Liver (tissue), 9 donors: Measurements from ENCODE around the gene HJV. TPM values are rescaled to one million over a fixed set of nuclear protein-coding genes. Genes with fewer than 3 reads are reported as not detected.

Source experiments
- DNase-seq: peaks from one replicate; pipeline ENCODE4 v3.0.0-alpha.2; 2017; ENCODE audit warnings: low spot score
- H3K27ac ChIP-seq, 2 donors: one replicate each; pipeline ENCODE4 v1.7.0; 2013; ENCODE audit warnings: inconsistent platforms in 2 of 2, low read length in 2 of 2, control low read depth in 1 of 2, low read depth in 1 of 2, mild to moderate bottlenecking in 1 of 2
- H3K27me3 ChIP-seq, 4 donors: one replicate each; pipeline versions ENCODE4 v1.6.1 to v1.7.0; 2013; ENCODE audit warnings: low read length in 3 of 4, inconsistent platforms in 1 of 4, mild to moderate bottlenecking in 1 of 4, moderate library complexity in 1 of 4; ENCODE audit not compliant: control insufficient read depth in 4 of 4, insufficient read depth in 4 of 4
- H3K36me3 ChIP-seq, 4 donors: one replicate each; pipeline versions ENCODE4 v1.6.1 to v1.7.0; 2013; ENCODE audit warnings: low read length in 3 of 4, mild to moderate bottlenecking in 3 of 4, low read depth in 1 of 4, moderate library complexity in 1 of 4; ENCODE audit not compliant: control insufficient read depth in 4 of 4, insufficient read depth in 3 of 4
- H3K4me1 ChIP-seq, 4 donors: one replicate each; pipeline versions ENCODE4 v1.6.1 to v1.7.0; 2013; ENCODE audit warnings: low read length in 3 of 4, mild to moderate bottlenecking in 3 of 4, moderate library complexity in 1 of 4; ENCODE audit not compliant: control insufficient read depth in 4 of 4, insufficient read depth in 4 of 4
- H3K4me3 ChIP-seq, 3 donors: one replicate each; pipeline versions ENCODE4 v1.6.1 to v1.7.0; 2013; ENCODE audit warnings: low read length in 3 of 3, control low read depth in 1 of 3, low read depth in 1 of 3, mild to moderate bottlenecking in 1 of 3
- H3K9ac ChIP-seq, 2 donors: one replicate each; pipeline ENCODE4 v1.7.0; 2013; ENCODE audit warnings: low read length in 2 of 2, mild to moderate bottlenecking in 2 of 2, moderate library complexity in 2 of 2, control low read depth in 1 of 2, low read depth in 1 of 2
- H3K9me3 ChIP-seq, 4 donors: one replicate each; pipeline versions ENCODE4 v1.6.1 to v1.7.0; 2013; ENCODE audit warnings: low read length in 3 of 4; ENCODE audit not compliant: control insufficient read depth in 4 of 4
- CTCF ChIP-seq: fragments of 150-350 bp; IDR thresholded peaks from 2 replicates; pipeline ENCODE4 v1.5.1; 2017; ENCODE audit warnings: improper control_type of control experiment, low read depth, low read length; ENCODE audit not compliant: missing input control
- EGR1 ChIP-seq, 2 donors: IDR thresholded peaks; 2 replicates each; pipeline ENCODE4 v1.6.1; 2016 to 2018; ENCODE audit warnings: antibody characterized with exemption in 2 of 2, low read depth in 2 of 2
- FOXA1 ChIP-seq: IDR thresholded peaks from 2 replicates; pipeline ENCODE4 v1.6.1; 2016; ENCODE audit warnings: antibody characterized with exemption
- FOXA2 ChIP-seq: IDR thresholded peaks from 2 replicates; pipeline ENCODE4 v1.6.1; 2016; ENCODE audit warnings: antibody characterized with exemption
- GABPA ChIP-seq, 2 donors: IDR thresholded peaks in 1 of 2; conservative IDR thresholded peaks in 1 of 2; 2 replicates each; pipeline ENCODE4 v1.6.1; 2016; ENCODE audit warnings: antibody characterized with exemption in 2 of 2, mild to moderate bottlenecking in 1 of 2, moderate library complexity in 1 of 2
- HNF4A ChIP-seq, 2 donors: conservative IDR thresholded peaks; 2 replicates each; pipeline ENCODE4 v1.6.1; 2016; ENCODE audit warnings: antibody characterized with exemption in 2 of 2, mild to moderate bottlenecking in 2 of 2
- HNF4G ChIP-seq: IDR thresholded peaks from 2 replicates; pipeline ENCODE4 v1.6.1; 2016; ENCODE audit warnings: antibody characterized with exemption
- JUND ChIP-seq, 2 donors: IDR thresholded peaks; 2 replicates each; pipeline ENCODE4 v1.6.1; 2016; ENCODE audit warnings: antibody characterized with exemption in 2 of 2
- NR2F2 ChIP-seq: IDR thresholded peaks from 2 replicates; pipeline ENCODE4 v1.6.1; 2016; ENCODE audit warnings: antibody characterized with exemption
- RXRA ChIP-seq, 2 donors: IDR thresholded peaks; 2 replicates each; pipeline ENCODE4 v1.6.1; 2017 to 2018; ENCODE audit warnings: antibody characterized with exemption in 2 of 2, mild to moderate bottlenecking in 1 of 2
- SP1 ChIP-seq: IDR thresholded peaks from 2 replicates; pipeline ENCODE4 v1.6.1; 2018; ENCODE audit warnings: antibody characterized with exemption, mild to moderate bottlenecking
- TAF1 ChIP-seq: conservative IDR thresholded peaks from 2 replicates; pipeline ENCODE4 v1.6.1; 2016; ENCODE audit warnings: antibody characterized with exemption, mild to moderate bottlenecking
- YY1 ChIP-seq: IDR thresholded peaks from 2 replicates; pipeline ENCODE4 v1.6.1; 2016; ENCODE audit warnings: antibody characterized with exemption, mild to moderate bottlenecking
- WGBS: extraction: QIAGEN DNeasy Blood & Tissue Kit; methylation state at CpG from one replicate; pipeline ENCODE4 v1.1.7; 2013; 5-methylcytosine and 5-hydroxymethylcytosine counted together
- polyA plus RNA-seq, 2 donors: library from polyadenylated mRNA; stranded (reverse) in 1 of 2; unstranded in 1 of 2; fragments of 200-250 nt in 1 of 2; fragments of >200 nt in 1 of 2; fragmentation: Nextera tagmentation in 1 of 2; extraction: Ambion mirVana in 1 of 2; gene quantifications; one replicate each; pipeline versions ENCODE4 v1.2.1 to v1.2.3, GENCODE V29; 2013 to 2015
- total RNA-seq, 2 donors: library from RNA; depleted of rRNA; stranded (reverse); fragments of >200 nt; gene quantifications; one replicate each; pipeline ENCODE4 v1.2.3, GENCODE V29; 2014
- TF ChIP-seq, protein P1 (sequence below): IDR thresholded peaks from 2 replicates; pipeline ENCODE4 v1.6.1; 2016; ENCODE audit warnings: antibody characterized with exemption
- TF ChIP-seq, protein P2 (sequence below): IDR thresholded peaks from 2 replicates; pipeline ENCODE4 v1.6.1; 2016; ENCODE audit warnings: antibody characterized with exemption
- TF ChIP-seq, protein P3 (sequence below): IDR thresholded peaks from 2 replicates; pipeline ENCODE4 v1.6.1; 2016; ENCODE audit warnings: antibody characterized with exemption
- donor health status: healthy.
- donor health status: healthy.
- donor health status: healthy.
- donor health status: healthy.
- donor health status: healthy.

Gene HJV
- total and polyA plus RNA-seq, 4 donors, result 68.0 to 138 (median 97.6) TPM

- H3K4me1 ChIP-seq, result peaks cover 2 to 20% (median 9%) of the 10 kb centered on the region in 4 donors
- no peak overlapping the region for H3K4me3 ChIP-seq
- TF ChIP-seq, protein P1, sequence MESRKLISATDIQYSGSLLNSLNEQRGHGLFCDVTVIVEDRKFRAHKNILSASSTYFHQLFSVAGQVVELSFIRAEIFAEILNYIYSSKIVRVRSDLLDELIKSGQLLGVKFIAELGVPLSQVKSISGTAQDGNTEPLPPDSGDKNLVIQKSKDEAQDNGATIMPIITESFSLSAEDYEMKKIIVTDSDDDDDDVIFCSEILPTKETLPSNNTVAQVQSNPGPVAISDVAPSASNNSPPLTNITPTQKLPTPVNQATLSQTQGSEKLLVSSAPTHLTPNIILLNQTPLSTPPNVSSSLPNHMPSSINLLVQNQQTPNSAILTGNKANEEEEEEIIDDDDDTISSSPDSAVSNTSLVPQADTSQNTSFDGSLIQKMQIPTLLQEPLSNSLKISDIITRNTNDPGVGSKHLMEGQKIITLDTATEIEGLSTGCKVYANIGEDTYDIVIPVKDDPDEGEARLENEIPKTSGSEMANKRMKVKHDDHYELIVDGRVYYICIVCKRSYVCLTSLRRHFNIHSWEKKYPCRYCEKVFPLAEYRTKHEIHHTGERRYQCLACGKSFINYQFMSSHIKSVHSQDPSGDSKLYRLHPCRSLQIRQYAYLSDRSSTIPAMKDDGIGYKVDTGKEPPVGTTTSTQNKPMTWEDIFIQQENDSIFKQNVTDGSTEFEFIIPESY, result no peak
- TF ChIP-seq YY1 (no peak), HNF4G (no peak), FOXA1 (no peak), SP1 (no peak), FOXA2 (no peak), HNF4A (conservative IDR thresholded peaks at IDR 0.05) (no peak), GABPA (IDR thresholded peaks at IDR 0.05 in 1 of 2, conservative IDR thresholded peaks at IDR 0.05 in 1 of 2) (no peak), NR2F2 (no peak), RXRA (IDR thresholded peaks at IDR 0.05) (no peak)
- TF ChIP-seq, protein P2, sequence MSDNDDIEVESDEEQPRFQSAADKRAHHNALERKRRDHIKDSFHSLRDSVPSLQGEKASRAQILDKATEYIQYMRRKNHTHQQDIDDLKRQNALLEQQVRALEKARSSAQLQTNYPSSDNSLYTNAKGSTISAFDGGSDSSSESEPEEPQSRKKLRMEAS, result no peak
- H3K27me3 ChIP-seq, result no peaks in the 10 kb centered on the region
- no peak for DNase-seq
- no peak overlapping the region for H3K9ac ChIP-seq
- H3K36me3 ChIP-seq, result peaks cover 2 to 12% (median 7%) of the 10 kb centered on the region in 4 donors
- H3K9me3 ChIP-seq, result no peaks in the 10 kb centered on the region
- WGBS, result 83% methylated on average over 7 of the region's 7 CpGs
- no peak overlapping the region for H3K27ac ChIP-seq
Measured at GRCh38 chr1:146022403-146023127, 1.0 kb upstream of the HJV start.

- H3K9me3 ChIP-seq, result no peaks in the 10 kb centered on the region
- H3K36me3 ChIP-seq, result peaks cover 2 to 20% (median 10%) of the 10 kb centered on the region in 4 donors
- 29% methylated on average over 1 of the region's 1 CpG for WGBS
- TF ChIP-seq, protein P3, sequence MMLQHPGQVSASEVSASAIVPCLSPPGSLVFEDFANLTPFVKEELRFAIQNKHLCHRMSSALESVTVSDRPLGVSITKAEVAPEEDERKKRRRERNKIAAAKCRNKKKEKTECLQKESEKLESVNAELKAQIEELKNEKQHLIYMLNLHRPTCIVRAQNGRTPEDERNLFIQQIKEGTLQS, result peak; percentile 60
- no peak for TF ChIP-seq FOXA1
- TF ChIP-seq JUND (IDR thresholded peaks at IDR 0.05), result peak in 1 of 2 donors; percentile 52
- peaks cover 2 to 20% (median 10%) of the 10 kb centered on the region in 4 donors for H3K4me1 ChIP-seq
- no peaks in the 10 kb centered on the region for H3K27me3 ChIP-seq
- no peak for DNase-seq
- H3K9ac ChIP-seq, result peak overlapping the region; percentile 92 to 98
- peak overlapping the region; percentile 96 to 97 for H3K27ac ChIP-seq
- peak overlapping the region; percentile 63 to 71 (median 68) for H3K4me3 ChIP-seq
Measured at GRCh38 chr1:146021050-146021445, 487 bp downstream of the HJV start.

DNA sequence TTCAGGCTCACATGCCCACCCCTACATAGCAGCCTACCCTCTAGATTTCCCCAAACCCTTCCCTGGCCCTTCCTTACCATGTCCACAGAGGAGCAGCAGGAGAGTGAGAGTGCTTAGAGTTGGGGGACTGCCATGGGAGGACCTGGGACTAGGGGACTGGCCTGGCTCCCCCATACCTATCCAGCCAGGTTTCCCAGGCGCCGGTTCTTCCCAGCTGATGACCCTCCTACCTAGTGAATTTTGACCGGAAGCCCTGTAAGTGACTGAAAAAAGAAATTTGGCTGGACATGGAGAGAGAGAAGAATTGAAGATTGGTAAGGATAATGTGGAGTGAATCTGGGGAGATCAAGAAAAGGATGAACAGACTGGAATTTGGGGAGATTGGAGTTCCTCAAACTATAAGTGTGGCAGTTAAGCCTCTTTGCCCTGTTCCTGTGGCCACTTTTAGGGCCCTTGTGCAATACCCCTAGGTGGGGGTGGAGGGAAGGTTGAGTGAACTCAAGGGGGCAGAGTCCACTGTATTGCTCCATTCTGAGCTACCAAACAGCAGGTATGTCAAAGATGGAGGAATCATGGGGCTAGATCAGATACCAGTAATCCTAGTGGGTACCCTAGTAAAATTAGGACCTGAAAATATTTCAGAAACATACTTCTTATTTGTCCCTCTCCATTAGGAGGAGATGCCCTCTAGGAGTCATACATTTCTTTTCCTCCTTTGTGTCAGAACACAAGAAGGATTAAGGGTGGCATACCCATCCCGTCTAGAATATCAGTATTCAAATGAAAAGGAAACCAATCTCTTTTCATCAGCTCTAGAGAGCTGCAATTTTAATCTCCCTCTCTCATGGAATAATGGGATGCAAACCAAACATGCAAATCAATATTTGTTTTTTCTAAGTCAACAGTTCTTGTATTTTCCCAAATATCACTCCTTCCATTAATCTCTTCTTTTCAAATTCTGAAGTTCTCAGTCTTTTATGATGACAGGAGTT is 1.2 kb downstream of the HJV start:
- Histone ChIP-seq H3K36me3 (peaks cover 2 to 20% (median 10%) of the 10 kb centered on the region in 4 donors), H3K9ac (peak overlapping the region; percentile 92 to 98), H3K4me3 (peak overlapping the region; percentile 63 to 71 (median 68)), H3K9me3 (no peaks in the 10 kb centered on the region), H3K27me3 (no peaks in the 10 kb centered on the region), H3K4me1 (peaks cover 2 to 20% (median 10%) of the 10 kb centered on the region in 4 donors), H3K27ac (peak overlapping the region; percentile 96 to 97)
- WGBS, result 37% methylated on average over 4 of the region's 4 CpGs
- DNase-seq, result peak; percentile 66
- TF ChIP-seq EGR1 (IDR thresholded peaks at IDR 0.05; ENCODE audit: low read depth in 2 of 2) (peak; percentile 77 to 79), FOXA1 (peak; percentile 46), HNF4G (peak; percentile 99), JUND (IDR thresholded peaks at IDR 0.05) (peak; percentile 35 to 67), FOXA2 (peak; percentile 38), SP1 (peak; percentile 86), YY1 (peak; percentile 96), TAF1 (peak; percentile 33), GABPA (IDR thresholded peaks at IDR 0.05 in 1 of 2, conservative IDR thresholded peaks at IDR 0.05 in 1 of 2) (peak in 1 of 2 donors; percentile 15), CTCF (no peak), NR2F2 (no peak), RXRA (IDR thresholded peaks at IDR 0.05) (peak; percentile 96 to 98)
- TF ChIP-seq, protein P3, result peak; percentile 64
- TF ChIP-seq, protein P2, result peak; percentile 42
- TF ChIP-seq, protein P1, result peak; percentile 60
